Stomach (tissue), 4 donors: ENCODE results near the gene CCDC30.

Experiments
- POLR2AphosphoS5 ChIP-seq, 3 donors: sonication (generic); formaldehyde crosslinking; IDR thresholded peaks; one replicate each; pipeline ENCODE4 v1.6.1; 2016; ENCODE audit warnings: antibody characterized with exemption in 3 of 3
- TF ChIP-seq, protein P1 (sequence below), 7 experiments: fragments of 450-650 bp in 4 of 7; fragments of 200-600 bp in 3 of 7; sonication (generic) in 3 of 7; IDR thresholded peaks; one replicate each; pipeline ENCODE4 v1.5.1; 2016 to 2019; ENCODE audit warnings: antibody characterized with exemption in 7 of 7, control low read depth in 2 of 7, mild to moderate bottlenecking in 1 of 7

DNA sequence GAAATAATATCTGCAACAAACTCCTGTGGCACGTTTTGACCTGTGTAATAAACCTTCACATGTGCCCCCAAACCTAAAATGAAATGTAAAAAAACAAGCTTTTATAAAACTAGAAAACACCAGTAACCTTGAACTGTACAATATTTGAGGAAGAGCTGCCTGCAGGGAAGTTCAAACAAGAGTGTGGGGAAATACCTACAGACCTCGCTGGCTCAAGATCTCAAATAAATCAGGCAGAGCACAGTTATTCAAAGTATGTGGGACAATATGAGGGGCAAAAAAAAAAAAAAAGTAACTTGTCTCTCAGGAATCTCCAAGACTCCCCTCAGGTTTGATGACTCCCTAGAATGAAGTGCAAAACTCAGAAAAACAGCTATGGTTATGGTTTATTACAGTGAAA lies 157.2 kb downstream of the CCDC30 start:
- TF ChIP-seq POLR2AphosphoS5 (IDR thresholded peaks at IDR 0.05): no peak
- TF ChIP-seq, protein P1, sequence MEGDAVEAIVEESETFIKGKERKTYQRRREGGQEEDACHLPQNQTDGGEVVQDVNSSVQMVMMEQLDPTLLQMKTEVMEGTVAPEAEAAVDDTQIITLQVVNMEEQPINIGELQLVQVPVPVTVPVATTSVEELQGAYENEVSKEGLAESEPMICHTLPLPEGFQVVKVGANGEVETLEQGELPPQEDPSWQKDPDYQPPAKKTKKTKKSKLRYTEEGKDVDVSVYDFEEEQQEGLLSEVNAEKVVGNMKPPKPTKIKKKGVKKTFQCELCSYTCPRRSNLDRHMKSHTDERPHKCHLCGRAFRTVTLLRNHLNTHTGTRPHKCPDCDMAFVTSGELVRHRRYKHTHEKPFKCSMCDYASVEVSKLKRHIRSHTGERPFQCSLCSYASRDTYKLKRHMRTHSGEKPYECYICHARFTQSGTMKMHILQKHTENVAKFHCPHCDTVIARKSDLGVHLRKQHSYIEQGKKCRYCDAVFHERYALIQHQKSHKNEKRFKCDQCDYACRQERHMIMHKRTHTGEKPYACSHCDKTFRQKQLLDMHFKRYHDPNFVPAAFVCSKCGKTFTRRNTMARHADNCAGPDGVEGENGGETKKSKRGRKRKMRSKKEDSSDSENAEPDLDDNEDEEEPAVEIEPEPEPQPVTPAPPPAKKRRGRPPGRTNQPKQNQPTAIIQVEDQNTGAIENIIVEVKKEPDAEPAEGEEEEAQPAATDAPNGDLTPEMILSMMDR (IDR thresholded peaks at IDR 0.05): no peak
